GM23248 (cell line): ENCODE data around the gene PDK1. TPM values are rescaled to one million over a fixed set of nuclear protein-coding genes. Genes with fewer than 3 reads are reported as not detected.

Source experiments
- DNase-seq: peaks from one replicate; pipeline ENCODE4 v3.0.0-alpha.2; 2015
- H2AFZ ChIP-seq: fragments of 200-600 bp; sonication (generic); 2 replicates; pipeline ENCODE4 v1.6.1; 2016; ENCODE audit warnings: antibody characterized with exemption
- H3F3A ChIP-seq: fragments of 200-600 bp; sonication (generic); 2 replicates; pipeline ENCODE4 v1.6.1; 2016; ENCODE audit warnings: mild to moderate bottlenecking, antibody characterized with exemption, mixed run types; ENCODE audit not compliant: insufficient read depth
- H3K27ac ChIP-seq: fragments of 200-600 bp; sonication (generic); 2 replicates; pipeline ENCODE4 v1.5.1; 2016; ENCODE audit warnings: mild to moderate bottlenecking
- H3K27me3 ChIP-seq: fragments of 200-600 bp; sonication (generic); replicated peaks from 2 replicates; pipeline ENCODE4 v1.6.1; 2016; ENCODE audit warnings: mild to moderate bottlenecking; ENCODE audit not compliant: insufficient read depth
- H3K36me3 ChIP-seq: fragments of 200-600 bp; sonication (generic); 2 replicates; pipeline ENCODE4 v1.6.1; 2016; ENCODE audit warnings: low read depth, mild to moderate bottlenecking
- H3K4me1 ChIP-seq: fragments of 200-600 bp; sonication (generic); 2 replicates; pipeline ENCODE4 v1.6.1; 2016; ENCODE audit warnings: mild to moderate bottlenecking; ENCODE audit not compliant: insufficient read depth
- H3K4me2 ChIP-seq: fragments of 200-600 bp; sonication (generic); one replicate; pipeline ENCODE4 v1.6.1; 2016; ENCODE audit warnings: mild to moderate bottlenecking; ENCODE audit not compliant: unreplicated experiment
- H3K4me3 ChIP-seq: fragments of 200-600 bp; sonication (generic); 2 replicates; pipeline ENCODE4 v1.5.1; 2016; ENCODE audit warnings: mild to moderate bottlenecking
- H3K79me2 ChIP-seq: fragments of 200-600 bp; sonication (generic); 2 replicates; pipeline ENCODE4 v1.6.1; 2016; ENCODE audit warnings: mild to moderate bottlenecking; ENCODE audit not compliant: insufficient read depth
- H3K9ac ChIP-seq: fragments of 200-600 bp; sonication (generic); 2 replicates; pipeline ENCODE4 v1.6.1; 2016; ENCODE audit warnings: mild to moderate bottlenecking
- H3K9me2 ChIP-seq: fragments of 200-600 bp; sonication (generic); 2 replicates; pipeline ENCODE4 v1.6.1; 2016; ENCODE audit warnings: mixed run types, mild to moderate bottlenecking, moderate library complexity; ENCODE audit not compliant: insufficient read depth
- H3K9me3 ChIP-seq: fragments of 200-600 bp; sonication (generic); one replicate; pipeline ENCODE4 v1.6.1; 2017; ENCODE audit warnings: low read depth
- H4K20me1 ChIP-seq: fragments of 200-600 bp; sonication (generic); 2 replicates; pipeline ENCODE4 v1.6.0; 2016; ENCODE audit not compliant: insufficient read depth
- EZH2 ChIP-seq: fragments of 200-600 bp; sonication (generic); IDR thresholded peaks from 2 replicates; pipeline ENCODE4 v1.6.1; 2018; ENCODE audit warnings: antibody characterized with exemption, mild to moderate bottlenecking; ENCODE audit not compliant: insufficient read depth, poor library complexity, severe bottlenecking
- EZH2phosphoT487 ChIP-seq: fragments of 200-600 bp; sonication (generic); IDR thresholded peaks from 2 replicates; pipeline ENCODE4 v1.6.1; 2018; ENCODE audit warnings: antibody characterized with exemption, moderate library complexity, mild to moderate bottlenecking, low read depth; ENCODE audit not compliant: insufficient read depth
- WGBS, 2 experiments: methylation state at CpG; one replicate each; pipeline ENCODE4 v1.1.6; 2015 to 2017; ENCODE audit warnings: low lambda C conversion rate in 2 of 2, low coverage in 1 of 2; ENCODE audit errors: missing lambda C conversion rate in 2 of 2; 5-methylcytosine and 5-hydroxymethylcytosine counted together
- in situ Hi-C: fragments of 300-500 bp; cut with MboI; formaldehyde crosslinking; loops from 2 replicates; pipeline ENCODE4 v1.15.0; 2020
- polyA plus RNA-seq: library from polyadenylated mRNA; unstranded; fragments of >200 nt; fragmentation: Nextera tagmentation; extraction: Ambion mirVana; gene quantifications from 2 replicates; pipeline ENCODE4 v1.2.1, GENCODE V29; 2016
- total RNA-seq: library from RNA; depleted of rRNA; stranded (reverse); fragments of >200 nt; shearing (Covaris generic); gene quantifications from 2 replicates; pipeline ENCODE4 v1.2.3, GENCODE V29; 2014

Gene PDK1
- total and polyA plus RNA-seq, 2 experiments from 2014 or later, result 22.7 to 53.9 TPM

DNA sequence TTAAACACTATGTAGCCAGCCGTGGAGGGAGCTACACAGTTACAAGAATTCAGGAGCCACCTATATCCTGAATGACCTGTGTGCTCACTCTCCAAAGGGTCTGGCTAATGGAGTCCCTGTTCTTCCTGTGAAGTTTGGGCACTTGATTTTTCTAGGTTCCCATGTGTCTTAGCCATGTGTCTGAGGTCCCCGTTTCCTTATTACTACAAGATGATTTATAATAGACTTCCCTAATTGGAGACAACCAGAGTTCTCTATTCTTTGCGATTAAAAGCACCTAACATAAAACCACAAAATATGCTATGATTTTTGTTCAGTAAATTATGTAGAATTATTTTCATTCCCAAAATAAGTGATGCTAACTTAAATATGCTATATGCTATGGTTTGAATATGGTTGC lies 83.4 kb downstream of the PDK1 start:
- Histone ChIP-seq H3K79me2 (no peaks in the 10 kb centered on the region), H2AFZ (no peak overlapping the region), H3K9ac (peak overlapping the region; percentile 44; the same call in 1 of the 2 replicates), H3K4me3 (no peak overlapping the region), H3K27me3 (no peaks in the 10 kb centered on the region), H3K9me3 (no peaks in the 10 kb centered on the region), H3F3A (peaks cover 19% of the 10 kb centered on the region), H3K27ac (peak overlapping the region; percentile 80), H3K4me2 (peak overlapping the region; percentile 37), H3K9me2 (no peaks in the 10 kb centered on the region), H3K4me1 (peaks cover 33% of the 10 kb centered on the region), H4K20me1 (no peaks in the 10 kb centered on the region), H3K36me3 (no peaks in the 10 kb centered on the region)
- TF ChIP-seq EZH2phosphoT487 (no peak), EZH2 (no peak)
- 66 to 70% methylated on average over 3 of the region's 3 CpGs for WGBS, 2 experiments
- no peak for DNase-seq
- in situ Hi-C loops, result no loop called here

DNA sequence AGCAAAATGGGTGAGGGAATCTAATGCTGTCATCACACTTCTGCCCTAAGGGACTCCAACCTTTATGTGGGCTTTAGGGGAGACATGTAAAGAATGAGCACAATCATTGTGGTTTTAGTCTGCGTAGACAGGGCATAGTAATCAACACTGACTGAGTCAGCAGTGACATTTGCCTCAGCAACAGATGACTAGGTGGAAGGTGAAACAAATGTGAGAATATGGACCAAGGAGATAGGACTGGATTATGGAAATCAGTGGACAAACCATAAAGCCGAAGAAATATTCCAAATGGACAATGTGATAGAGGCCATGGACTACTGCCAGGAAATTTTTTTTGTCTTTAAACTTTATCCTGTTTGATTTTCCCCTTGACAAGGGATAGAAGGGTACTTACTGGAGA lies 83.9 kb downstream of the PDK1 start:
- Histone ChIP-seq H3K4me1 (peaks cover 33% of the 10 kb centered on the region), H3K27me3 (no peaks in the 10 kb centered on the region), H3K9ac (peak overlapping the region; percentile 44; the same call in 1 of the 2 replicates), H3K4me2 (peak overlapping the region; percentile 37), H3K9me3 (no peaks in the 10 kb centered on the region), H3K27ac (peak overlapping the region; percentile 80), H4K20me1 (no peaks in the 10 kb centered on the region), H3F3A (peaks cover 24% of the 10 kb centered on the region), H3K9me2 (no peaks in the 10 kb centered on the region), H3K79me2 (no peaks in the 10 kb centered on the region), H2AFZ (no peak overlapping the region; the same call in 1 of the 2 replicates), H3K4me3 (no peak overlapping the region), H3K36me3 (no peaks in the 10 kb centered on the region)
- peak; percentile 90 for DNase-seq
- WGBS, 2 experiments, result 42 to 45% methylated on average over 2 of the region's 2 CpGs
- TF ChIP-seq EZH2 (no peak), EZH2phosphoT487 (no peak)
- in situ Hi-C loops, result no loop called here

DNA sequence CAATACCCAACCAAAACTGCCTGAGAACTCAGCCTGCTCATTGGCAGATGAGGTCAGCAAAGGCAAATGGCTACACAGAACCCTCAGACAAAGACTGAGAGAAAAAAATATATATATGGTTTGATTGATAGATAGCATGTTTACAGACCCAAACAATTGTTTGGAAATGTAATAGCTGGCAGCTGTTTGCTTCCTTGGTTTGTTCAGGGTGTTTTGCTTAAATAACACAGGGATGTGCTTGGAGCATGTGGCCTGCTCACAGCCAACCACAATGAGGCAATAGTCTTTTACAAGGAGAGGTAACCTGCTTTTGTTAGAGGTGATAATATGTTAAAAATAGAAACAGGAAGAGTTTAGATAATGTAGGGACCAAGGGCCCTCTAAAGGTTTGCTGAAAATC lies 84.5 kb downstream of the PDK1 start:
- Histone ChIP-seq H3K9ac (no peak overlapping the region), H3K4me1 (peaks cover 33% of the 10 kb centered on the region), H3K27ac (peak overlapping the region; percentile 80), H3K36me3 (no peaks in the 10 kb centered on the region), H3K79me2 (no peaks in the 10 kb centered on the region), H3K9me2 (no peaks in the 10 kb centered on the region), H3K4me3 (no peak overlapping the region), H3F3A (peaks cover 24% of the 10 kb centered on the region), H3K4me2 (peak overlapping the region; percentile 37), H3K9me3 (no peaks in the 10 kb centered on the region), H4K20me1 (no peaks in the 10 kb centered on the region), H2AFZ (no peak overlapping the region; the same call in 1 of the 2 replicates), H3K27me3 (no peaks in the 10 kb centered on the region)
- in situ Hi-C loops, result no loop called here
- peak; percentile 36 for DNase-seq
- no peak for TF ChIP-seq EZH2
- no peak for TF ChIP-seq EZH2phosphoT487

DNA sequence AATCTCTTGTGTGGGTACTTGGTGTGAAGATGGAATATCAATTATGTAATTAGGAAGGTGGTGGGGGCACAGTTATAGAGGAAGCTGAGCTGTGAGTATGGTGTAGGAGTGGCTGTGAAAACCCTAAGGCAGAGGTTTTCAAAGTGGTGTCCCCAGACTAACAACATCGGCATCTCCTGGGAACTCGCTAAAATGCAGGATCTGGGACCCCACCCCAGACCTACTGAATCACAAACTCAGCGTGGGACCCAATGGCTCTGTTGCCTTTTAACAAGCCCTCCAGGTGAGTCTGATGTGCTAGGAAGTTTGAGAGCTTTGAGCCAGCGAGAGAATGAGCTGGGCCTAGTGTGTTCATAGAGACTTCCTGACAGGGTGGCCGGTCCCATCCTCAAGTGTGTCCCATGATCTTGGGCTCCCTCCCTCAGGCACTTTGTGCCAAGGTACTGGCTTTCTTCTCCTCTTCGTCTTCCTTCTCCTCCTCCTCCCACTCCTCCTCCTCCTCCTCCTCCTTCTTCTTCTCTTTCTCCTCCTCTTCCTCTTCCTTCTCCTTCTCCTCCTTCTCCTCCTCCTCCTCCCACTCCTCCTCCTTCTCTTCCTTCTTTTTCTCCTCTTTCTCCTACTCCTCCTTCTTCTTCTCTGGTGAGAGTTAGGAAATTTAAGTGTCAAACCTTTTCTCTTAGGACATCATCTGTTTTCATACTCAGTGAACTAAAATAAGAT lies 86.6 kb downstream of the PDK1 start:
- TF ChIP-seq EZH2, result no peak
- TF ChIP-seq EZH2phosphoT487, result no peak
- Histone ChIP-seq H2AFZ (peak overlapping the region; percentile 56; the same call in 1 of the 2 replicates), H3F3A (peaks cover 39% of the 10 kb centered on the region), H3K9me2 (no peaks in the 10 kb centered on the region), H3K4me1 (peaks cover 40% of the 10 kb centered on the region), H3K9ac (0 out of 2 replicates have a peak overlapping the region, but pooled peaks have one; percentile 29), H3K36me3 (no peaks in the 10 kb centered on the region), H4K20me1 (no peaks in the 10 kb centered on the region), H3K4me2 (no peak overlapping the region), H3K27ac (peak overlapping the region; percentile 70), H3K27me3 (no peaks in the 10 kb centered on the region), H3K9me3 (no peaks in the 10 kb centered on the region), H3K79me2 (no peaks in the 10 kb centered on the region), H3K4me3 (no peak overlapping the region)
- in situ Hi-C loops, result no loop called here
- 57 to 58% methylated on average over 6 of the region's 6 CpGs for WGBS, 2 experiments
- DNase-seq, result no peak
